Neural cell (in vitro differentiated cells): Measurements from ENCODE around the gene R3HDM4.

ENCODE experiments used
- EP300 ChIP-seq: fragments of 450-650 bp; conservative IDR thresholded peaks from 2 replicates; pipeline ENCODE4 v1.6.1; 2014; ENCODE audit warnings: antibody characterized with exemption, mild to moderate bottlenecking, moderate library complexity; ENCODE audit not compliant: poor library complexity, severe bottlenecking
- EZH2 ChIP-seq: fragments of 200-600, 300-800 bp; shearing (Covaris generic), sonication (generic); IDR thresholded peaks from 2 replicates; pipeline ENCODE4 v1.6.1; 2014; ENCODE audit warnings: antibody characterized with exemption, low read length, borderline replicate concordance, mild to moderate bottlenecking; ENCODE audit not compliant: insufficient read depth, poor library complexity, severe bottlenecking
- MXI1 ChIP-seq: fragments of 450-650 bp; conservative IDR thresholded peaks from 2 replicates; pipeline ENCODE4 v1.6.1; 2014; ENCODE audit warnings: antibody characterized with exemption, mild to moderate bottlenecking; ENCODE audit not compliant: poor library complexity, severe bottlenecking
- POLR2AphosphoS5 ChIP-seq: IDR thresholded peaks from 2 replicates; pipeline ENCODE4 v1.6.1; 2012
- RAD21 ChIP-seq: fragments of 450-650 bp; conservative IDR thresholded peaks from 2 replicates; pipeline ENCODE4 v1.6.1; 2014; ENCODE audit warnings: antibody characterized with exemption, mild to moderate bottlenecking, moderate library complexity
- SMC3 ChIP-seq: fragments of 450-650 bp; conservative IDR thresholded peaks from 2 replicates; pipeline ENCODE4 v1.6.1; 2014; ENCODE audit warnings: antibody characterized with exemption, mild to moderate bottlenecking, moderate library complexity; ENCODE audit not compliant: poor library complexity
- TAF1 ChIP-seq: IDR thresholded peaks from 2 replicates; pipeline ENCODE4 v1.6.1; 2012; ENCODE audit warnings: low read depth
- TF ChIP-seq, protein P1 (sequence below): fragments of 450-650 bp; IDR thresholded peaks from 2 replicates; pipeline ENCODE4 v1.5.1; 2014; ENCODE audit warnings: antibody characterized with exemption, mild to moderate bottlenecking, moderate library complexity; ENCODE audit not compliant: poor library complexity, severe bottlenecking
- TF ChIP-seq, protein P2 (sequence below): IDR thresholded peaks from 2 replicates; pipeline ENCODE4 v1.6.1; 2012; ENCODE audit warnings: borderline replicate concordance

DNA sequence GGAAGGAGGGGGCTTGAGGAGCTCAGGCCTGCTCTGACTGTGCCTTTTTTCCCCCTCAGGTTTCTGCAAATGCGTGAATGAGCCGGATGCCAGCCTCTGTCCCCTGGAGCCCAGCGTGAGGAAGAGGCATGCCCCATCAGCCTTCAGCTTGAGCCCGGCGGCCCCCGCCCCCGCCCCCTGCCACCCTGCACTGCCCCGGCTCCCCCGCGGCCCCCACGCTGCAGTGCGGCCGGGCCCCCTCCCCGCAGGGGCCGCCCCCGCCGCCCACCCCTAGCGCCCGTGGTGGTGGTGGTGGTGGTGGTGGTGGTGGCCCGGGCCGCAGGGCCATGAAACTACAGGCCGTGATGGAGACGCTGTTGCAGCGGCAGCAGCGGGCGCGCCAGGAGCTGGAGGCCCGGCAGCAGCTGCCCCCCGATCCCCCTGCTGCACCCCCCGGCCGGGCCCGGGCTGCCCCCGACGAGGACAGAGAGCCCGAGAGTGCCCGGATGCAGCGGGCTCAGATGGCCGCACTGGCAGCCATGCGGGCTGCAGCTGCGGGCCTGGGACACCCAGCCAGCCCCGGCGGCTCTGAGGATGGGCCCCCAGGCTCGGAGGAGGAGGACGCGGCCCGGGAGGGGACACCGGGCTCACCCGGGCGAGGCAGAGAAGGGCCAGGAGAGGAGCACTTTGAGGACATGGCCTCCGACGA is 16.3 kb upstream of the R3HDM4 start:
- TF ChIP-seq EZH2 (no peak), POLR2AphosphoS5 (no peak), TAF1 (no peak), RAD21 (no peak), EP300 (no peak), MXI1 (no peak), SMC3 (no peak)
- TF ChIP-seq, protein P1, sequence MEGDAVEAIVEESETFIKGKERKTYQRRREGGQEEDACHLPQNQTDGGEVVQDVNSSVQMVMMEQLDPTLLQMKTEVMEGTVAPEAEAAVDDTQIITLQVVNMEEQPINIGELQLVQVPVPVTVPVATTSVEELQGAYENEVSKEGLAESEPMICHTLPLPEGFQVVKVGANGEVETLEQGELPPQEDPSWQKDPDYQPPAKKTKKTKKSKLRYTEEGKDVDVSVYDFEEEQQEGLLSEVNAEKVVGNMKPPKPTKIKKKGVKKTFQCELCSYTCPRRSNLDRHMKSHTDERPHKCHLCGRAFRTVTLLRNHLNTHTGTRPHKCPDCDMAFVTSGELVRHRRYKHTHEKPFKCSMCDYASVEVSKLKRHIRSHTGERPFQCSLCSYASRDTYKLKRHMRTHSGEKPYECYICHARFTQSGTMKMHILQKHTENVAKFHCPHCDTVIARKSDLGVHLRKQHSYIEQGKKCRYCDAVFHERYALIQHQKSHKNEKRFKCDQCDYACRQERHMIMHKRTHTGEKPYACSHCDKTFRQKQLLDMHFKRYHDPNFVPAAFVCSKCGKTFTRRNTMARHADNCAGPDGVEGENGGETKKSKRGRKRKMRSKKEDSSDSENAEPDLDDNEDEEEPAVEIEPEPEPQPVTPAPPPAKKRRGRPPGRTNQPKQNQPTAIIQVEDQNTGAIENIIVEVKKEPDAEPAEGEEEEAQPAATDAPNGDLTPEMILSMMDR, result no peak
- TF ChIP-seq, protein P2, sequence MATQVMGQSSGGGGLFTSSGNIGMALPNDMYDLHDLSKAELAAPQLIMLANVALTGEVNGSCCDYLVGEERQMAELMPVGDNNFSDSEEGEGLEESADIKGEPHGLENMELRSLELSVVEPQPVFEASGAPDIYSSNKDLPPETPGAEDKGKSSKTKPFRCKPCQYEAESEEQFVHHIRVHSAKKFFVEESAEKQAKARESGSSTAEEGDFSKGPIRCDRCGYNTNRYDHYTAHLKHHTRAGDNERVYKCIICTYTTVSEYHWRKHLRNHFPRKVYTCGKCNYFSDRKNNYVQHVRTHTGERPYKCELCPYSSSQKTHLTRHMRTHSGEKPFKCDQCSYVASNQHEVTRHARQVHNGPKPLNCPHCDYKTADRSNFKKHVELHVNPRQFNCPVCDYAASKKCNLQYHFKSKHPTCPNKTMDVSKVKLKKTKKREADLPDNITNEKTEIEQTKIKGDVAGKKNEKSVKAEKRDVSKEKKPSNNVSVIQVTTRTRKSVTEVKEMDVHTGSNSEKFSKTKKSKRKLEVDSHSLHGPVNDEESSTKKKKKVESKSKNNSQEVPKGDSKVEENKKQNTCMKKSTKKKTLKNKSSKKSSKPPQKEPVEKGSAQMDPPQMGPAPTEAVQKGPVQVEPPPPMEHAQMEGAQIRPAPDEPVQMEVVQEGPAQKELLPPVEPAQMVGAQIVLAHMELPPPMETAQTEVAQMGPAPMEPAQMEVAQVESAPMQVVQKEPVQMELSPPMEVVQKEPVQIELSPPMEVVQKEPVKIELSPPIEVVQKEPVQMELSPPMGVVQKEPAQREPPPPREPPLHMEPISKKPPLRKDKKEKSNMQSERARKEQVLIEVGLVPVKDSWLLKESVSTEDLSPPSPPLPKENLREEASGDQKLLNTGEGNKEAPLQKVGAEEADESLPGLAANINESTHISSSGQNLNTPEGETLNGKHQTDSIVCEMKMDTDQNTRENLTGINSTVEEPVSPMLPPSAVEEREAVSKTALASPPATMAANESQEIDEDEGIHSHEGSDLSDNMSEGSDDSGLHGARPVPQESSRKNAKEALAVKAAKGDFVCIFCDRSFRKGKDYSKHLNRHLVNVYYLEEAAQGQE, result no peak
